Ureter (tissue), 1 donor: ENCODE data around the gene PIK3C3. TPM values are rescaled to one million over a fixed set of nuclear protein-coding genes. Genes with fewer than 3 reads are reported as not detected.
"Not testable (repeated sequence)": the region's sequence is repeated elsewhere in the genome, so short reads cannot be mapped to it uniquely, and the experiment has no call there.

ENCODE experiments used
- DNase-seq: peaks from one replicate; pipeline ENCODE4 v3.0.0-alpha.2; 2020; ENCODE audit warnings: low spot score
- total RNA-seq: library from RNA; stranded (reverse); gene quantifications from one replicate; pipeline ENCODE4 v1.2.4, GENCODE V29; 2023
- donor health status: DM: yes; HTN: yes; CAD: no.

PIK3C3 gene
- total RNA-seq, 1 donor from 2014 or later, result 68.0 TPM

GRCh38 chr18:41965634-41966255 lies 10.7 kb downstream of the PIK3C3 start:
- no peak for DNase-seq

- DNase-seq, result no peak
Observed at GRCh38 chr18:41966943-41967342, 11.9 kb downstream of the PIK3C3 start.

GRCh38 chr18:41967680-41968079 lies 12.6 kb downstream of the PIK3C3 start:
- DNase-seq, result no peak

GRCh38 chr18:41969881-41970280 lies 14.8 kb downstream of the PIK3C3 start:
- no peak for DNase-seq

GRCh38 chr18:41972067-41972925 lies 17.3 kb downstream of the PIK3C3 start:
- DNase-seq, result no peak

- no peak for DNase-seq
Observed at GRCh38 chr18:41973983-41974382, 18.9 kb downstream of the PIK3C3 start.

- DNase-seq, result no peak
Observed at GRCh38 chr18:41974796-41975201, 19.8 kb downstream of the PIK3C3 start.

GRCh38 chr18:41975284-41975683 lies 20.2 kb downstream of the PIK3C3 start:
- no peak for DNase-seq

- no peak for DNase-seq
Observed at GRCh38 chr18:41977233-41977632, 22.2 kb downstream of the PIK3C3 start.

GRCh38 chr18:41982942-41983660 lies 28.1 kb downstream of the PIK3C3 start:
- no peak for DNase-seq

GRCh38 chr18:41985914-41986313 lies 30.9 kb downstream of the PIK3C3 start:
- DNase-seq, result no peak

GRCh38 chr18:41989508-41989907 lies 34.5 kb downstream of the PIK3C3 start:
- DNase-seq, result no peak

GRCh38 chr18:41992066-41992465 lies 37.0 kb downstream of the PIK3C3 start:
- no peak for DNase-seq

GRCh38 chr18:41992703-41993102 lies 37.7 kb downstream of the PIK3C3 start:
- no peak for DNase-seq

- DNase-seq, result no peak
Observed at GRCh38 chr18:41993151-41993550, 38.1 kb downstream of the PIK3C3 start.

- DNase-seq, result no peak
Observed at GRCh38 chr18:41996020-41996419, 41.0 kb downstream of the PIK3C3 start.

- DNase-seq, result no peak
Observed at GRCh38 chr18:41999751-42000150, 44.7 kb downstream of the PIK3C3 start.

- no peak for DNase-seq
Observed at GRCh38 chr18:42001801-42002200, 46.8 kb downstream of the PIK3C3 start.

GRCh38 chr18:42004653-42005052 lies 49.6 kb downstream of the PIK3C3 start:
- DNase-seq, result no peak

GRCh38 chr18:42005782-42006181 lies 50.7 kb downstream of the PIK3C3 start:
- no peak for DNase-seq

GRCh38 chr18:42009457-42009856 lies 54.4 kb downstream of the PIK3C3 start:
- not testable (repeated sequence) for DNase-seq

- DNase-seq, result no peak
Observed at GRCh38 chr18:42011053-42011452, 56.0 kb downstream of the PIK3C3 start.

- DNase-seq, result no peak
Observed at GRCh38 chr18:42018831-42019230, 63.8 kb downstream of the PIK3C3 start.
